Gastrocnemius medialis (tissue), 4 donors: ENCODE data around the gene LAMP1. TPM values are rescaled to one million over a fixed set of nuclear protein-coding genes. Genes with fewer than 3 reads are reported as not detected.
"Not testable (repeated sequence)": the region's sequence is repeated elsewhere in the genome, so short reads cannot be mapped to it uniquely, and the experiment has no call there.

Experiments used
- ATAC-seq, 2 donors: fragments of 150-250 bp; one replicate each; pipeline ENCODE4 v1.9.1; 2016
- DNase-seq, 2 donors: peaks; one replicate each; pipeline ENCODE4 v3.0.0-alpha.2; 2019
- H3K27ac ChIP-seq, 4 donors: fragments of 200-600 bp; sonication (generic); 1 replicate in 1 of 4; 2 replicates in 3 of 4; pipeline ENCODE4 v1.5.1; 2016 to 2018; ENCODE audit warnings: mild to moderate bottlenecking in 2 of 4, moderate library complexity in 1 of 4
- H3K27me3 ChIP-seq, 3 donors: fragments of 200-600 bp; sonication (generic) in 2 of 3; 1 replicate in 1 of 3; 2 replicates in 2 of 3; pipeline versions ENCODE4 v1.5.1 to v1.6.0; 2016 to 2019; ENCODE audit warnings: mild to moderate bottlenecking in 1 of 3, moderate library complexity in 1 of 3
- H3K36me3 ChIP-seq, 2 donors: fragments of 200-600 bp; sonication (generic) in 1 of 2; one replicate each; pipeline ENCODE4 v1.5.1; 2017 to 2018
- H3K4me1 ChIP-seq, 2 donors: fragments of 200-600 bp; sonication (generic) in 1 of 2; one replicate each; pipeline ENCODE4 v1.5.1; 2016 to 2017; ENCODE audit warnings: mild to moderate bottlenecking in 2 of 2
- H3K4me3 ChIP-seq, 4 donors: fragments of 200-600 bp; sonication (generic) in 3 of 4; 1 replicate in 1 of 4; 2 replicates in 3 of 4; pipeline ENCODE4 v1.5.1; 2016 to 2019; ENCODE audit warnings: mild to moderate bottlenecking in 2 of 4
- H3K9me3 ChIP-seq, 3 donors: fragments of 200-600 bp; sonication (generic) in 2 of 3; 1 replicate in 1 of 3; 2 replicates in 2 of 3; pipeline ENCODE4 v1.5.1; 2016 to 2019
- CTCF ChIP-seq, 5 experiments: fragments of 450-650 bp in 3 of 5; fragments of 200-600 bp in 2 of 5; sonication (generic) in 2 of 5; IDR thresholded peaks in 4 of 5; conservative IDR thresholded peaks in 1 of 5; 1 replicate in 4 of 5; 2 replicates in 1 of 5; pipeline ENCODE4 v1.5.1; 2016 to 2019; ENCODE audit warnings: antibody characterized with exemption in 5 of 5, mild to moderate bottlenecking in 3 of 5, moderate library complexity in 3 of 5
- POLR2A ChIP-seq, 2 donors: fragments of 450-650 bp; IDR thresholded peaks; one replicate each; pipeline ENCODE4 v1.6.1; 2017; ENCODE audit warnings: antibody characterized with exemption in 2 of 2, mild to moderate bottlenecking in 2 of 2, moderate library complexity in 2 of 2
- in situ Hi-C, 4 donors: fragments of 200-750 bp; cut with MboI; loops; one replicate each; pipeline versions ENCODE4 v1.15.0 to v1.8.0; 2017; ENCODE audit warnings: low sequenced_read_pairs in 4 of 4
- intact Hi-C: fragments of 100-400 bp; cut with DNase I; formaldehyde crosslinking; loops from one replicate; pipeline ENCODE4 v1.15.1; 2023; ENCODE audit warnings: low total_unique reads
- total RNA-seq, 4 donors: library from RNA; depleted of rRNA; stranded (reverse); fragments of >200 nt; gene quantifications; one replicate each; pipeline versions ENCODE4 v1.1.0 to v1.2.3, GENCODE V29; 2016

Gene LAMP1, protein sequence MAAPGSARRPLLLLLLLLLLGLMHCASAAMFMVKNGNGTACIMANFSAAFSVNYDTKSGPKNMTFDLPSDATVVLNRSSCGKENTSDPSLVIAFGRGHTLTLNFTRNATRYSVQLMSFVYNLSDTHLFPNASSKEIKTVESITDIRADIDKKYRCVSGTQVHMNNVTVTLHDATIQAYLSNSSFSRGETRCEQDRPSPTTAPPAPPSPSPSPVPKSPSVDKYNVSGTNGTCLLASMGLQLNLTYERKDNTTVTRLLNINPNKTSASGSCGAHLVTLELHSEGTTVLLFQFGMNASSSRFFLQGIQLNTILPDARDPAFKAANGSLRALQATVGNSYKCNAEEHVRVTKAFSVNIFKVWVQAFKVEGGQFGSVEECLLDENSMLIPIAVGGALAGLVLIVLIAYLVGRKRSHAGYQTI
- 10 to 100 TPM; 36.4 to 80.9 (median 66.9) TPM for total RNA-seq

DNA sequence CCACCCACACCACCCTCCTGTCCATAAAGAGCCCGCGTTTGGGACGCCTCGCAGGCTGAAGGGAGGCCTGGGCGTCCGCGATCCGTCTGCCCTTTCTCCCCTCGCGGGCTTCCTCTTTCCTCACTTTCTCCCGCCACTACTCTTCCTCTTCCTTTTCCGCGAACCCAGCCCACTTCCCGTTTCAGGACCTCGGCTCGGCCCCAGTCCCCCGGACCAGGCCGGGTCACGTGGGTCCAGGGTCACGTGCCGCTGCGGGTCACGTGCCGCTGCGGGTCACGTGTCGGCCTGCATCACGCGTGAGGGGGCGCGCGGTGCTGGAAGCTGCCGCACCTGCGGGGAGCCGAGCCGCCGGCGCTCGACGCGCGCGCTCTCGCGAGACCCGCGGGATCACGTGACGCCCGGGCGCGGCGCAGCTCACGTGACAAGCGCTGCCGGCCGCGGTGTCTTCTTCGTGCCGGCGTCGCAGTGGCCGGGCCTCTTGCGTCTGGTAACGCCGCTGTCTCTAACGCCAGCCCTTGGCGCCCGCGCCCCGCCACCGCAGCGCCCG lies at the start of gene LAMP1:
LAMP1 (plus strand) TSS at position 417 of the 547 bp plus-strand sequence. CDS start 196 bp downstream, outside the sequence.
- intact Hi-C loops, result loop anchor here (1.0 to 10.0 kb wide), 5 partner anchors 81 to 194 kb away; partner anchors contain the start of genes ADPRHL1, DCUN1D2 and PROZ
- peaks cover 34 to 55% of the 10 kb centered on the region in 2 donors for H3K4me1 ChIP-seq

GRCh38 chr13:113252516-113253095 lies 44.4 kb upstream of the LAMP1 start:
- Histone ChIP-seq H3K27me3 (no peaks in the 10 kb centered on the region), H3K4me3 (no peak overlapping the region), H3K9me3 (no peaks in the 10 kb centered on the region), H3K4me1 (no peaks in the 10 kb centered on the region), H3K27ac (no peak overlapping the region), H3K36me3 (peaks cover 0 to 95% of the 10 kb centered on the region in 2 donors)
- DNase-seq (no peak), ATAC-seq (no peak)
- intact Hi-C loops (no loop called here), in situ Hi-C loops (no loop called here)
- TF ChIP-seq POLR2A (IDR thresholded peaks at IDR 0.05) (no peak), CTCF (IDR thresholded peaks at IDR 0.05 in 4 of 5, conservative IDR thresholded peaks at IDR 0.05 in 1 of 5) (no peak)

More for the DNA sequence above, at the start of gene LAMP1:
- no peaks in the 10 kb centered on the region for H3K36me3 ChIP-seq
- in situ Hi-C loops, result loop anchor here in 3 of 4 donors (10.0 to 25.0 kb wide), 3 partner anchors 82 to 158 kb away; partner anchors contain the start of gene ADPRHL1 (in 1 of the 3)
- DNase-seq (peak; percentile 94 to 98), ATAC-seq (peak; percentile 75 to 87)
- H3K27me3 ChIP-seq, result no peaks in the 10 kb centered on the region
- H3K9me3 ChIP-seq, result no peaks in the 10 kb centered on the region
- H3K27ac ChIP-seq, result peak within 1 kb of the TSS; percentile 91 to 98 (median 94)
- peak within 1 kb of the TSS; percentile 82 to 92 (median 88) for H3K4me3 ChIP-seq
- peak; percentile 88 to 89 for TF ChIP-seq POLR2A (IDR thresholded peaks at IDR 0.05)
- TF ChIP-seq CTCF (IDR thresholded peaks at IDR 0.05 in 4 of 5, conservative IDR thresholded peaks at IDR 0.05 in 1 of 5), result peak in 2 of 5 experiments; percentile 70 to 79

- H3K9me3 ChIP-seq, DNase-seq, intact Hi-C loops, in situ Hi-C loops, ATAC-seq, H3K4me3 ChIP-seq, H3K4me1 ChIP-seq, H3K27me3 ChIP-seq, H3K27ac ChIP-seq: not testable (repeated sequence)
- peaks cover 3 to 84% of the 10 kb centered on the region in 2 donors for H3K36me3 ChIP-seq
These were observed 39.1 kb upstream of the LAMP1 start for GRCh38 chr13:113257908-113258307.

GRCh38 chr13:113258321-113259054 lies 38.6 kb upstream of the LAMP1 start:
- peaks cover 3 to 81% of the 10 kb centered on the region in 2 donors for H3K36me3 ChIP-seq
- intact Hi-C loops, result no loop called here
- DNase-seq (no peak), ATAC-seq (no peak)
- TF ChIP-seq POLR2A (IDR thresholded peaks at IDR 0.05) (no peak), CTCF (IDR thresholded peaks at IDR 0.05 in 4 of 5, conservative IDR thresholded peaks at IDR 0.05 in 1 of 5) (no peak)
- no peak overlapping the region for H3K27ac ChIP-seq
- in situ Hi-C loops, result no loop called here
- H3K9me3 ChIP-seq, result no peaks in the 10 kb centered on the region
- H3K4me3 ChIP-seq, result no peak overlapping the region
- H3K27me3 ChIP-seq, result no peaks in the 10 kb centered on the region
- H3K4me1 ChIP-seq, result no peaks in the 10 kb centered on the region
